Stimulated activated CD4-positive, alpha-beta T cell treated with anti-CD3 and anti-CD28 coated beads, TNF-alpha, amount 100 ng/mL, for 24 hours (primary cell): Measurements from ENCODE around the gene CFAP46.

Experiments used
- DNase-seq, 3 experiments: peaks; one replicate each; pipeline ENCODE4 v3.0.0-alpha.2; 2020; ENCODE audit warnings: low read depth in 3 of 3

CFAP46 gene

GRCh38 chr10:132862485-132863420 is 79.6 kb downstream of the CFAP46 start:
- DNase-seq = no peak

GRCh38 chr10:132861884-132862461 is 80.4 kb downstream of the CFAP46 start:
- no peak for DNase-seq

GRCh38 chr10:132861116-132861691 is 81.2 kb downstream of the CFAP46 start:
- no peak for DNase-seq

GRCh38 chr10:132860532-132860931 is 81.8 kb downstream of the CFAP46 start:
- DNase-seq = no peak

GRCh38 chr10:132859084-132859855 is 83.1 kb downstream of the CFAP46 start:
- DNase-seq = no peak

GRCh38 chr10:132858121-132859081 is 84.0 kb downstream of the CFAP46 start:
- no peak for DNase-seq

- DNase-seq = no peak
Observed at GRCh38 chr10:132856869-132857524, 85.4 kb downstream of the CFAP46 start.

GRCh38 chr10:132855889-132856288 is 86.5 kb downstream of the CFAP46 start:
- no peak for DNase-seq

GRCh38 chr10:132851451-132851850 is 90.9 kb downstream of the CFAP46 start:
- no peak for DNase-seq

GRCh38 chr10:132850896-132851295 is 91.5 kb downstream of the CFAP46 start:
- no peak for DNase-seq

GRCh38 chr10:132850246-132850645 is 92.1 kb downstream of the CFAP46 start:
- DNase-seq = no peak

- no peak for DNase-seq
Observed at GRCh38 chr10:132849546-132850031, 92.8 kb downstream of the CFAP46 start.

GRCh38 chr10:132848951-132849545 is 93.3 kb downstream of the CFAP46 start:
- DNase-seq = no peak

GRCh38 chr10:132848291-132848701 is 94.1 kb downstream of the CFAP46 start:
- DNase-seq = no peak

- no peak for DNase-seq
Observed at GRCh38 chr10:132847856-132848255, 94.5 kb downstream of the CFAP46 start.

GRCh38 chr10:132847416-132847777 is 95.0 kb downstream of the CFAP46 start:
- no peak for DNase-seq

- DNase-seq = no peak
Observed at GRCh38 chr10:132846631-132847415, 95.5 kb downstream of the CFAP46 start.

GRCh38 chr10:132845780-132846595 is 96.4 kb downstream of the CFAP46 start:
- DNase-seq = no peak
